ENCODE data around the gene PRKAA2. TPM values are rescaled to one million over a fixed set of nuclear protein-coding genes. Genes with fewer than 3 reads are reported as not detected.

The PRKAA2 gene
- total and polyA plus RNA-seq, 2 of the 13 experiments (the other 11 are each of a cell fraction or from before 2014, with no cell fraction given) = 6.0 to 7.5 TPM

DNA sequence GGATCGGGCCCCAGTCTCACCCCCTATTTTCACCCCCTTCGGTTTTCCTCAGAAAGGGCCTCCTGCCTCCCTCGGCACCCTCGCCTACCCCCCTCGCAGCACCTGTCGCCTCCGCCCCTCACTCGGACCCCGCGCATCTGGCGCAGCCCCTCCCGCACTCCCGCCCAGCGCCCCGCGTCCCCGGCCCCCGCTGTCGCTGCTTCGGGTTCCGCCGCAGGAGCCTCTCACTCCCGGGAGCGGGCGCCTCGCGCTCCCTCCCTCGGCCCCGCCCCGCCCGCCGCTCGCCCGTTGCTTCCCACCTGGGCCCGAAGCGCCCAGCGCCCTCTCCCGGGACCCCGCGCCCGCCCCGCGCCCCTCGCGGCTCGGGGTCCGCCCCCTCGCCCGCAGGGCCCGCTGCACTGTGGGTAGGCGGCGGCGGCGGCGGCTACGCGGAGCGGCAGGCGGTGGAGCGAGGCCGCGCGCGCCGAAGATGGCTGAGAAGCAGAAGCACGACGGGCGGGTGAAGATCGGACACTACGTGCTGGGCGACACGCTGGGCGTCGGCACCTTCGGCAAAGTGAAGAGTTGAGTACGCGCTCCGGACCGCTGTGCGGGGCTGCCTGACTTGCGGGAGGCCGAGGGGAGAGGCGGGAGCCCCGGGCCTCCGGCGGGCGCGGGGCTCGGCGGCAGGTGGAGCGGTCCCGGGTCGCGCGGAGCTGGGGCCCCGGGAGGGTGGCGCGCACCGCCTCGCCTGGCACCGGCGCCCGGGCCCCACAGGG lies at the start of gene PRKAA2 (continued):
- peak; percentile 23; the same call in 1 of the 2 replicates for TF ChIP-seq SALL2 (CRISPR knock-in tag; IDR thresholded peaks at IDR 0.05)
- TF ChIP-seq TMF1 (CRISPR knock-in tag; IDR thresholded peaks at IDR 0.05; ENCODE audit: low read depth) = peak; percentile 93
- no peak for TF ChIP-seq HDAC2 (CRISPR knock-in tag; IDR thresholded peaks at IDR 0.05)
- TF ChIP-seq ZNF557 (CRISPR knock-in tag; IDR thresholded peaks at IDR 0.05) = no peak
- TF ChIP-seq KLF15 (CRISPR knock-in tag; IDR thresholded peaks at IDR 0.05; ENCODE audit: borderline replicate concordance) = no peak
- peak; percentile 95; the same call in 1 of the 2 replicates for TF ChIP-seq IRX3 (CRISPR knock-in tag; IDR thresholded peaks at IDR 0.05; ENCODE audit: borderline replicate concordance, low read depth)
- TF ChIP-seq RELA (CRISPR knock-in tag; IDR thresholded peaks at IDR 0.05) = no peak
- TF ChIP-seq, protein P1, sequence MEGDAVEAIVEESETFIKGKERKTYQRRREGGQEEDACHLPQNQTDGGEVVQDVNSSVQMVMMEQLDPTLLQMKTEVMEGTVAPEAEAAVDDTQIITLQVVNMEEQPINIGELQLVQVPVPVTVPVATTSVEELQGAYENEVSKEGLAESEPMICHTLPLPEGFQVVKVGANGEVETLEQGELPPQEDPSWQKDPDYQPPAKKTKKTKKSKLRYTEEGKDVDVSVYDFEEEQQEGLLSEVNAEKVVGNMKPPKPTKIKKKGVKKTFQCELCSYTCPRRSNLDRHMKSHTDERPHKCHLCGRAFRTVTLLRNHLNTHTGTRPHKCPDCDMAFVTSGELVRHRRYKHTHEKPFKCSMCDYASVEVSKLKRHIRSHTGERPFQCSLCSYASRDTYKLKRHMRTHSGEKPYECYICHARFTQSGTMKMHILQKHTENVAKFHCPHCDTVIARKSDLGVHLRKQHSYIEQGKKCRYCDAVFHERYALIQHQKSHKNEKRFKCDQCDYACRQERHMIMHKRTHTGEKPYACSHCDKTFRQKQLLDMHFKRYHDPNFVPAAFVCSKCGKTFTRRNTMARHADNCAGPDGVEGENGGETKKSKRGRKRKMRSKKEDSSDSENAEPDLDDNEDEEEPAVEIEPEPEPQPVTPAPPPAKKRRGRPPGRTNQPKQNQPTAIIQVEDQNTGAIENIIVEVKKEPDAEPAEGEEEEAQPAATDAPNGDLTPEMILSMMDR (CRISPR knock-in tag; IDR thresholded peaks at IDR 0.05) = peak; percentile 16; the same call in 1 of the 2 replicates
- no peak for TF ChIP-seq SETDB1 (CRISPR knock-in tag; IDR thresholded peaks at IDR 0.05; ENCODE audit: borderline replicate concordance)
- TF ChIP-seq ARHGAP35 (CRISPR knock-in tag; IDR thresholded peaks at IDR 0.05; ENCODE audit: borderline replicate concordance) = no peak
- no peak for TF ChIP-seq FOXP1 (IDR thresholded peaks at IDR 0.05)
- TF ChIP-seq FOXP1 (CRISPR knock-in tag; IDR thresholded peaks at IDR 0.05) = no peak
- TF ChIP-seq ZNF562 (CRISPR knock-in tag; IDR thresholded peaks at IDR 0.05; ENCODE audit: borderline replicate concordance) = 0 out of 2 replicates have a peak, but pooled peaks have one; percentile 32
- TF ChIP-seq, protein P2, sequence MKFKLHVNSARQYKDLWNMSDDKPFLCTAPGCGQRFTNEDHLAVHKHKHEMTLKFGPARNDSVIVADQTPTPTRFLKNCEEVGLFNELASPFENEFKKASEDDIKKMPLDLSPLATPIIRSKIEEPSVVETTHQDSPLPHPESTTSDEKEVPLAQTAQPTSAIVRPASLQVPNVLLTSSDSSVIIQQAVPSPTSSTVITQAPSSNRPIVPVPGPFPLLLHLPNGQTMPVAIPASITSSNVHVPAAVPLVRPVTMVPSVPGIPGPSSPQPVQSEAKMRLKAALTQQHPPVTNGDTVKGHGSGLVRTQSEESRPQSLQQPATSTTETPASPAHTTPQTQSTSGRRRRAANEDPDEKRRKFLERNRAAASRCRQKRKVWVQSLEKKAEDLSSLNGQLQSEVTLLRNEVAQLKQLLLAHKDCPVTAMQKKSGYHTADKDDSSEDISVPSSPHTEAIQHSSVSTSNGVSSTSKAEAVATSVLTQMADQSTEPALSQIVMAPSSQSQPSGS (CRISPR knock-in tag; IDR thresholded peaks at IDR 0.05) = 0 out of 2 replicates have a peak, but pooled peaks have one; percentile 22
- TF ChIP-seq ZFP36L2 (CRISPR knock-in tag; IDR thresholded peaks at IDR 0.05) = no peak
- TF ChIP-seq, protein P3, sequence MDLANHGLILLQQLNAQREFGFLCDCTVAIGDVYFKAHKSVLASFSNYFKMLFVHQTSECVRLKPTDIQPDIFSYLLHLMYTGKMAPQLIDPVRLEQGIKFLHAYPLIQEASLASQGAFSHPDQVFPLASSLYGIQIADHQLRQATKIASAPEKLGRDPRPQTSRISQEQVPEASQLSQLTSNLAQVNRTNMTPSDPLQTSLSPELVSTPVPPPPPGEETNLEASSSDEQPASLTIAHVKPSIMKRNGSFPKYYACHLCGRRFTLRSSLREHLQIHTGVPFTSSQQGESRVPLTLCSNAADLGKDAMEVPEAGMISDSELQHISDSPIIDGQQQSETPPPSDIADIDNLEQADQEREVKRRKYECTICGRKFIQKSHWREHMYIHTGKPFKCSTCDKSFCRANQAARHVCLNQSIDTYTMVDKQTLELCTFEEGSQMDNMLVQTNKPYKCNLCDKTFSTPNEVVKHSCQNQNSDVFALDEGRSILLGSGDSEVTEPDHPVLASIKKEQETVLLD (CRISPR knock-in tag; IDR thresholded peaks at IDR 0.05; ENCODE audit: low read depth) = peak; percentile 85
- no peak for TF ChIP-seq ARNT (IDR thresholded peaks at IDR 0.05)
- TF ChIP-seq, protein P4, sequence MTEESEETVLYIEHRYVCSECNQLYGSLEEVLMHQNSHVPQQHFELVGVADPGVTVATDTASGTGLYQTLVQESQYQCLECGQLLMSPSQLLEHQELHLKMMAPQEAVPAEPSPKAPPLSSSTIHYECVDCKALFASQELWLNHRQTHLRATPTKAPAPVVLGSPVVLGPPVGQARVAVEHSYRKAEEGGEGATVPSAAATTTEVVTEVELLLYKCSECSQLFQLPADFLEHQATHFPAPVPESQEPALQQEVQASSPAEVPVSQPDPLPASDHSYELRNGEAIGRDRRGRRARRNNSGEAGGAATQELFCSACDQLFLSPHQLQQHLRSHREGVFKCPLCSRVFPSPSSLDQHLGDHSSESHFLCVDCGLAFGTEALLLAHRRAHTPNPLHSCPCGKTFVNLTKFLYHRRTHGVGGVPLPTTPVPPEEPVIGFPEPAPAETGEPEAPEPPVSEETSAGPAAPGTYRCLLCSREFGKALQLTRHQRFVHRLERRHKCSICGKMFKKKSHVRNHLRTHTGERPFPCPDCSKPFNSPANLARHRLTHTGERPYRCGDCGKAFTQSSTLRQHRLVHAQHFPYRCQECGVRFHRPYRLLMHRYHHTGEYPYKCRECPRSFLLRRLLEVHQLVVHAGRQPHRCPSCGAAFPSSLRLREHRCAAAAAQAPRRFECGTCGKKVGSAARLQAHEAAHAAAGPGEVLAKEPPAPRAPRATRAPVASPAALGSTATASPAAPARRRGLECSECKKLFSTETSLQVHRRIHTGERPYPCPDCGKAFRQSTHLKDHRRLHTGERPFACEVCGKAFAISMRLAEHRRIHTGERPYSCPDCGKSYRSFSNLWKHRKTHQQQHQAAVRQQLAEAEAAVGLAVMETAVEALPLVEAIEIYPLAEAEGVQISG (CRISPR knock-in tag; IDR thresholded peaks at IDR 0.05) = peak; percentile 57
- TF ChIP-seq ZBTB8A (CRISPR knock-in tag; IDR thresholded peaks at IDR 0.05; ENCODE audit: borderline replicate concordance, low read depth) = peak; percentile 50; the same call in 1 of the 2 replicates
- TF ChIP-seq ZSCAN20 (CRISPR knock-in tag; IDR thresholded peaks at IDR 0.05; ENCODE audit: borderline replicate concordance) = 0 out of 2 replicates have a peak, but pooled peaks have one; percentile 16
- TF ChIP-seq, protein P5, sequence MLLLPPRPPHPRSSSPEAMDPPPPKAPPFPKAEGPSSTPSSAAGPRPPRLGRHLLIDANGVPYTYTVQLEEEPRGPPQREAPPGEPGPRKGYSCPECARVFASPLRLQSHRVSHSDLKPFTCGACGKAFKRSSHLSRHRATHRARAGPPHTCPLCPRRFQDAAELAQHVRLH (CRISPR knock-in tag; IDR thresholded peaks at IDR 0.05; ENCODE audit: borderline replicate concordance, low read depth) = 0 out of 2 replicates have a peak, but pooled peaks have one; percentile 14
- TF ChIP-seq THAP11 (CRISPR knock-in tag; IDR thresholded peaks at IDR 0.05) = peak; percentile 43

Measured in HepG2 (cell line).